Activated CD4-positive, alpha-beta T cell treated with anti-CD3 and anti-CD28 coated beads for 4 hours (primary cell): ENCODE results near the gene ZNF444.
"Not testable (repeated sequence)": the region's sequence is repeated elsewhere in the genome, so short reads cannot be mapped to it uniquely, and the experiment has no call there.

Experiments
- DNase-seq, 2 donors: peaks; one replicate each; pipeline ENCODE4 v3.0.0-alpha.2; 2020

Gene ZNF444

GRCh38 chr19:56148096-56148495 is 7.0 kb downstream of the ZNF444 start:
- no peak for DNase-seq

DNA sequence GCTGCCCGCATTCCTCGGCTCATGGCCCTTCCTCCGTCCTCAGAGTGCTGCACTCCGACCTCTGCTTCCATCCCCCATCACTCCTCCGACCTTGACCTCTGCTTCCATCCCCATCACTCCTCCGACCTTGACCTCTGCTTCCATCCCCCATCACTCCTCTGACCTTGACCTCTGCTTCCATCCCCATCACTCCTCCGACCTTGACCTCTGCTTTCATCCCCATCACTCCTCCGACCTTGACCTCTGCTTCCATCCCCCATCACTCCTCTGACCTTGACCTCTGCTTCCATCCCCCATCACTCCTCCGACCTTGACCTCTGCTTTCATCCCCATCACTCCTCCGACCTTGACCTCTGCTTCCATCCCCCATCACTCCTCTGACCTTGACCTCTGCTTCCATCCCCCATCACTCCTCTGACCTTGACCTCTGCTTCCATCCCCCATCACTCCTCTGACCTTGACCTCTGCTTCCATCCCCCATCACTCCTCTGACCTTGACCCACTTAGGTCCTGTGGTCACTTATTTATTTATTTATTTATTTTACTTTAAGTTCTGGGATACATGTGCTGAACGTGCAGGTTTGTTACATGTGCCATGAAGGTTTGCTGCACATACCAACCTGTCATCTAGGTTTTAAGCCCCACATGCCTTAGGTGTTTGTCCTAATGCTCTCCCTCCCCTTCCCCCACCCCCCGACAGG is 8.0 kb downstream of the ZNF444 start:
- DNase-seq: not testable (repeated sequence)

DNA sequence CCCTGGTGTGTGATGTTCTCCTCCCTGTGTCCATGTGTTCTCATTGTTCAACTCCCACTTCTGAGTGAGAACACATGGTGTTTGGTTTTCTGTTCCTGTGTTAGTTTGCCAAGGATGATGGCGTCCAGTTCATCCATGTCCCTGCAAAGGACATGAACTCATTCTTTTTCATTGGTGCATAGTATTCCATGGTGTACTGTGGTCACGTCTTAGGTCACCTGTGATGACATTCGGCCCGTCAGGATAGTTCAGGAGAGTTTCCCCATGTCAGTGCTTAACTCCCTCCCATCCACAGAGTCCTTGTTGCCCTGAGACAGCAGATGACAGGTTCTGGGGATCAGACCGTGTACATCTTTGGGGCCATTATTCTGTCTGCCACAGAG is 8.6 kb downstream of the ZNF444 start:
- no peak for DNase-seq

- DNase-seq: no peak
These were observed 9.3 kb downstream of the ZNF444 start for GRCh38 chr19:56150358-56150757.

DNA sequence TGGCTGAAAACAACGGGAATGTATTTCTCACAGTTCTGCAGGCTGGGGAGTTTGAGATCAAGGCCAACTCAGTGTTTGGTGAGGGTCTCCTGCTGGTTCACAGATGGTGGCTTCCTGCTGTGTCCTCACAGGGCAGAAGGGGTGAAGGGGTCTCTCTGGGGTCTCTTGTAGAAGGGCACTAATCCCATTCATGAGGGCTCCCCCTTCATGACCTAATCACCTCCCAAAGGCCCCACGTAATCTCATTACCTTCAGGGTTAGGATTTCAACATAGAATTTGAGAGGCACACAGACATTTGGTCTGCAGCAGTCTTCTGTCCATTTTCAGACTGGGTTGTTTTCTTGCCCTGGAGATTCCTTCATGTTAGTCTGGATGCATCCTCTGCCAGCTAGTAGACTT is 11.6 kb downstream of the ZNF444 start:
- no peak for DNase-seq

GRCh38 chr19:56153507-56153906 is 12.4 kb downstream of the ZNF444 start:
- DNase-seq: no peak

DNA sequence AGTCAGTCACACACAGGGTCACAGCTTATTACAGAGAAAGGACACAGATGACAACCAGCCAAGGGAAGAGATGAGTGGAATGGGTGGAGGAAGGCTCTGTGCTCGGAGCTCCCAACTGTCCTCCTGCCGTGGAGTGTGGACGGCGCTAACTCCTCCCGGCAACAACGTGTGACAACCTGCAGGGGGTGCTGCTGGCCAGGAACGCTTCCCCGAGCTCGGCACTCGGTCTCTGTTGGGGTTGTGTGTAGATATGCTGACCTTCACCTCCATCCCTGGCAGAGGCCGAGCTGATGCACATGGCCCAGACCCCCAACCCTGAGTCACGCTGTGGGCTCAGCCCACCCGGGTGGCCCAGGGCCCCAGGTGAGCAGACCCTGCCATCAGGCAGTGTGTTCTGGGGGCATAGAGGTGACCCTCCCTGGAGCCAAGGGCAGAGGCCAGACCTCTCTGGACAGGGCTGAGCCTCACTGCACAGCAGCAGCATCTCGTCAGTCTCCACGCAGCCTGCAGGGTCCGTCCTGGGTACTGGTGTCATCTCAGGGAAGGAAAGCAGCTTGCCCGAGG is 14.1 kb downstream of the ZNF444 start:
- no peak for DNase-seq

GRCh38 chr19:56156768-56157167 is 15.7 kb downstream of the ZNF444 start:
- no peak for DNase-seq

GRCh38 chr19:56158170-56158757 is 17.2 kb downstream of the ZNF444 start:
- no peak for DNase-seq

- DNase-seq: no peak
These were observed 18.0 kb downstream of the ZNF444 start for GRCh38 chr19:56159009-56159559.

- DNase-seq: no peak
These were observed 18.7 kb downstream of the ZNF444 start for GRCh38 chr19:56159622-56160271.

DNA sequence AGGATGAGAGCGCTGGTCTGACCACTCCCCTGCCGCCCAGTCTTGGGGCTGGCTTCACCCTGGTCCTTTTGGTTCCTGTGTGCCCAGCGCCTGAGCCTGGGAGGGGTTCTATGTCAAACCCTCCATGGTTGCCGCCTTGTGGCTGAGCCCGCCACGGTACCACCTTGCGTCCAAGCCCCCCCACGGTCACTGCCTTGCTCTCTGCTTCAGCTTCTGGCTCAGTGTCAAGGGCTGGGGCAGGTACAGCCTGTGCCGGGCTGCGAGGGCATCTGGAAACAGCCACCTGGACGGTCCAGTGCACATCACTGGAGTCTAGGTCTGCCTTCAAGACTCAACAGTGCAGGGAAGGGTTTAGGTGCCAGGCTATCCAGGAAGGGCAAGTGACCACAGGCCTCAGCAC is 20.4 kb downstream of the ZNF444 start:
- DNase-seq: no peak

DNA sequence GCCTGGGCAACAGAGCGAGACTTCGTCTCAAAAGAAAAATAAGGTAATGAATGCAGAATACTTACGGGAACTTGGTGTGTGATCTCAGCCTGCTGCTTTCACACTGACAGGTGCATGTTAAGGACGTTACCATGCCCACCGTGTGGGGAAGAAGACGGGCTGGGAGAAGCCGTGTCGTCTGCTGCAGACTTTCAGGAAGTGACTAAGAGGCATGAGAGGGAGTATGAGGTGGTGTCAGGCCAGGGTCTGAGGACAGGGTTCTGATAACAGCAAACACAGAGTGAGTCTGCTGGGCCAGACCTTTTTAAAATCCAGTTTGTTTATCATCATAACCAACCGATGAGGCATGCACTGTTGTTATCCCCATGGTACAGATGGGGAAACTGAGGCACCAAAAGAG is 21.2 kb downstream of the ZNF444 start:
- no peak for DNase-seq

DNA sequence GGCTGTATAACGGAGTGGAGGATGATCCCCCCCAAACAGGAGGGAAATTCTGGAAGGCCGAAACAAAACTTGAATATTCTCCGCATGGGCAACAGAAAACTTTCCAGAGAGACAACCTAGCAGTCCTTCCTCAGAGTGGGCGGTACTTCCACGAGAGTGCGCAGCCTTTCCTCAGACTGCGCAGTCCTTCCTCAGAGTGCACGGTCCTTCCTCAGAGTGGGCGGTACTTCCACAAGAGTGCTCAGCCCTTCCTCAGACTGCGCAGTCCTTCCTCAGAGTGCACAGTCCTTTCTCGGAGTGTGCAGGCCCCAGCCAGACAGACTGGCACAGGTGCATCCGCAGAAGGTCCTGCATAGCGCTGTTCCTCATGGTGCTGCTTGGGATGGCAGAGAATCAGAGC is 22.0 kb downstream of the ZNF444 start:
- no peak for DNase-seq

DNA sequence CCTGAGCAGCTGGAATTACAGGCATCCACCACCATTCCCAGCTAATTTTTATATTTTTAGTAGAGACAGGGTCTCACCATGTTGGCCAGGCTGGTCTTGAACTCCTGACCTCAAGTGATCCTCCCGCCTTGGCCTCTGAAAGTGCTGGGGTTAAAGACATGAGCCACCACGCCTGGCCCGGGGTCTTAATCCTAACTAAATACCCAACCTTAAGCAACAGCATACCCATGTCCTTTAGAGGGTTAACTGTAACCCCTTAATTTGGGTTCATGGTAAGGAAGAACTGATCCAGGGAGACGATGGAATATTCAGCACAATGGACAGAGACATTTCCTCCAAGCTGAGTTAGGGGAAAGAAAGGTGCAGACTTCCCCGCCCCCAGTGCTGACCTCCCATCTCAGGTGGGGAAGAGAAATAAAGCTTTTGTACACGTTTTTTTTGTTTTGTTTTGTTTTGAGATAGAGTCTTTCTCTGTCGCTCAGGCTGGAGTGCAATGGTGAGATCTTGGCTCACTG is 26.0 kb downstream of the ZNF444 start:
- DNase-seq: no peak

DNA sequence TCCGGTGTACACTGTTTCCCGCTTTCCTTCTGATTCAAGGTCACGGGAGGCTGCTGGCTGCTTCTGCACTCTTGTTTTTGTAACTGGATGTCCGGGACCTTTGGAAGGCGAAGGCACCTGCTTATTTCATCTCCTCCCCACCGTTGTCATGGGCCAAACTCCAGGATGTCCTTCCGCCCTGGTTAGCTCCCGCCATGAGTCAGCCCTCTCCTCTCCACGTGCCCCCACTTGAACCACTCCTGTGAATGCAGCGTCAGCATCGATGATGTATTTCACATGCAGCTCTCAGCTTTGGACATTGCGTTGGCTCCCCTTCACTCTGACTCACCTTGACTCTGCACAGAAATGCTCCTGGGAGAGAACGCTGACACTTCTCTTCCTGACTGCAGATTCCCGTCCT is 29.2 kb downstream of the ZNF444 start:
- no peak for DNase-seq

GRCh38 chr19:56174086-56174485 is 33.0 kb downstream of the ZNF444 start:
- no peak for DNase-seq

DNA sequence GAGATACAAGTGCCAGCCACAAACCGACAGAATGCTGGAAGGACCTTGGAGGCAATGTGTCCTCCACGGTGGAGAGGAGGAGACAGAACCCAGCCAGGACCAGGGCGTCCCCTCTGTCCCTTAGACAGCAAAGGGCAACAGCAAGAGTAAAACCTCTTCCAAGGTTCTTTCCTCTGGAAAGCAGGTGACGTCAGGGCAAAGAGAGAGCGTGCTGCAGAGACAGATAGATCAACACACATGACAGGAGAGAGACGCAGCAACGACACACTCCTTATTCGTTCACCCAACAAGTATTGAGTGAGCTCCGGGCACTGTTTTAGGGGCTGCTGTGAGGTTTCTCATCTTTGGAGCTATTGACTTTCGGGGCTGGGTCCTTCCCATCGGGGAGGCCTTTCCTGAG is 33.5 kb downstream of the ZNF444 start:
- no peak for DNase-seq

GRCh38 chr19:56175861-56176307 is 34.8 kb downstream of the ZNF444 start, which contains the start of gene GALP:
Gene GALP (plus strand): TSS chr19:56176008. CDS start chr19:56177109, 1,101 bp downstream.
- not testable (repeated sequence) for DNase-seq

DNA sequence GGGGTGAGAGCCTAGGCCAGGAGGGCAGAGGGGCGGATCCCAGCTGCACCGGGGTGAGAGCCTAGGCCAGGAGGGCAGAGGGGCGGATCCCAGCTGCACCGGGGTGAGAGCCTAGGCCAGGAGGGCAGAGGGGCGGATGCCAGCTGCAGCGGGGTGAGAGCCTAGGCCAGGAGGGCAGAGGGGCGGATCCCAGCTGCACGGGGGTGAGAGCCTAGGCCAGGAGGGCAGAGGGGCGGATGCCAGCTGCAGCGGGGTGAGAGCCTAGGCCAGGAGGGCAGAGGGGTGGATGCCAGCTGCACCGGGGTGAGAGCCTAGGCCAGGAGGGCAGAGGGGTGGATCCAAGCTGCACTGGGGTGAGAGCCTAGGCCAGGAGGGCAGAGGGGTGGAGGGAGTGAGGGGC is 35.2 kb downstream of the ZNF444 start:
- DNase-seq: not testable (repeated sequence)

GRCh38 chr19:56176881-56177280 is 35.8 kb downstream of the ZNF444 start:
- no peak for DNase-seq

GRCh38 chr19:56177564-56178243 is 36.6 kb downstream of the ZNF444 start:
- no peak for DNase-seq

DNA sequence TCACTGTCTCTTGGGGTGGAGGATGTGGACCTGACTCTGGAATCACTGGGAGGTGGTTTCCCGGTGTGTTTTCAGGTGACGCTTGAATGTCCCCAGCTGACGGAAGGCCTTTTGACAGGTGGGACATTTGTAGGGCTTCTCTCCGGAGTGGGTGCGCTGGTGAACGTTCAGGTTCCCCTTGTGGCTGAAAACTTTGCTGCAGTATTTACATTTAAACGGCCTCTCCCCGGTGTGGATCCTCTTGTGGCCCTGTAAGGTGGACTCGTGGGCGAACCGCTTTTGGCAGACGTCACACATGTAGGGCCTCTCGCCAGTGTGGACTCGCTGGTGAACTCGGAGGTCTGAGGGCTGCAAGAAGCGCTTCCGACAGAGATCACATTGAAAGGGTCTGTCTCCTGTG is 48.7 kb downstream of the ZNF444 start:
- no peak for DNase-seq
